ENCODE results near the gene RNF26. TPM values are rescaled to one million over a fixed set of nuclear protein-coding genes. Genes with fewer than 3 reads are reported as not detected.
A peak's percentile ranks its signal among the peaks of the same experiment; 100 is the strongest.

RNF26 gene
- total and polyA plus RNA-seq, 2 donors from 2014 or later = 18.2 to 23.5 TPM

DNA sequence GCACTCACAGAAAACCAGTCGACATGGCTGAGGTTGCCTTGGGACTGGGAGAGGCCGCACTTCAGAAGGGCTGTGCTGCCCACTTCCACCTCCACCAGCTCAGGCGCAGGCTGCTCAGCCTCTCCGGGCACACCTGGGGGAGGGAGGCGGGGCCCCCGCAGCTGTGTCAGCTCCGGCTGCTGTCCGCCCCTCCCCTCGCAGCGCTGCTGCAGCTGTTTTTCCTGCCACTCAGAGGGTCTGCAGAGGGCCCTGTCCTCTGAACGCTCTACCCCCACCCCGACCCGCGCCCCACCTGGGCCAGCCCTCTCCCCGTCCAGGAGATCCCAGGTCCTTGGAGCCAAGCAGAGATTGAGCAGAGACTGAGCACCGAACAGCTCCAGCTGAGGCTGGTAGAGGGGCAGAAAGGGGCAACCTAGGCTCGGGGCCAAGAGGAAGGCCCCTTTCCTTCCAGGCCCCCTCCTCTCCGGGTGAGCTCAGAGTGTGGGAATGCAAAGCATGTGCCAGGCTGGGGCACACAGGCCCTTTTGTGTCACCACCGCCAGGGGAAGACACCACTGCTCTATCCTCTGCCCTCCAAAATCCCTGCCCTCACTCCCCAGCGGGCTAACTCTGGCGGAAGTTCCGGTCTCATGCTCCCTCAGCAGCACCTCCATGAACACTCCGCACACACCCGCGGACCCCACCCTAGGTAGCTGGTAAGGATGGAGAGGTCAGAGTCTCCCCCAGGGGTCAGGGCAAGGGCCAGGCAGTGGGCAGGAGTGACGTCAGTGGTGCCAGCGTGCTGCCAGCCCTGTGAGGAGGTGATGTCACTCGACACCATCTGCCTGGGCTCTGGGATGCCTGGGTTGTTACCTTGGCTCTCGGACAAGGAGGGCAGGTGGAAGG is 19.0 kb upstream of the RNF26 start:
- Histone ChIP-seq H3K27me3 (ENCODE audit: control insufficient read depth, insufficient read depth, low read length) (no peaks in the 10 kb centered on the region), H3K27ac (ENCODE audit: low read depth in 2 of 2, low read length in 2 of 2) (peak overlapping the region; percentile 43 to 71), H3K4me3 (ENCODE audit: low read length in 3 of 3) (peak overlapping the region; percentile 10 to 57 (median 30)), H3K36me3 (ENCODE audit: control insufficient read depth in 2 of 3, insufficient read depth in 3 of 3, low read length in 3 of 3) (no peaks in the 10 kb centered on the region), H3K4me1 (ENCODE audit: control insufficient read depth in 2 of 3, insufficient read depth in 2 of 3, low read depth in 1 of 3, low read length in 3 of 3) (peaks cover 0 to 20% (median 9%) of the 10 kb centered on the region in 3 donors), H3K9me3 (ENCODE audit: control insufficient read depth in 2 of 3, insufficient read depth in 1 of 3, low read length in 3 of 3) (no peaks in the 10 kb centered on the region), H3K9ac (ENCODE audit: low read length in 3 of 3) (peak overlapping the region in 1 of 3 donors; percentile 58)
- intact Hi-C loops (cut with DNase I) = no loop called here
- FAIRE-seq (no peak), DNase-seq (peak in 4 of 5 donors; percentile 62 to 81 (median 74))
- TF ChIP-seq, protein P1, sequence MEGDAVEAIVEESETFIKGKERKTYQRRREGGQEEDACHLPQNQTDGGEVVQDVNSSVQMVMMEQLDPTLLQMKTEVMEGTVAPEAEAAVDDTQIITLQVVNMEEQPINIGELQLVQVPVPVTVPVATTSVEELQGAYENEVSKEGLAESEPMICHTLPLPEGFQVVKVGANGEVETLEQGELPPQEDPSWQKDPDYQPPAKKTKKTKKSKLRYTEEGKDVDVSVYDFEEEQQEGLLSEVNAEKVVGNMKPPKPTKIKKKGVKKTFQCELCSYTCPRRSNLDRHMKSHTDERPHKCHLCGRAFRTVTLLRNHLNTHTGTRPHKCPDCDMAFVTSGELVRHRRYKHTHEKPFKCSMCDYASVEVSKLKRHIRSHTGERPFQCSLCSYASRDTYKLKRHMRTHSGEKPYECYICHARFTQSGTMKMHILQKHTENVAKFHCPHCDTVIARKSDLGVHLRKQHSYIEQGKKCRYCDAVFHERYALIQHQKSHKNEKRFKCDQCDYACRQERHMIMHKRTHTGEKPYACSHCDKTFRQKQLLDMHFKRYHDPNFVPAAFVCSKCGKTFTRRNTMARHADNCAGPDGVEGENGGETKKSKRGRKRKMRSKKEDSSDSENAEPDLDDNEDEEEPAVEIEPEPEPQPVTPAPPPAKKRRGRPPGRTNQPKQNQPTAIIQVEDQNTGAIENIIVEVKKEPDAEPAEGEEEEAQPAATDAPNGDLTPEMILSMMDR (IDR thresholded peaks at IDR 0.05; ENCODE audit: borderline replicate concordance, extremely low read depth, insufficient read depth) = no peak

DNA sequence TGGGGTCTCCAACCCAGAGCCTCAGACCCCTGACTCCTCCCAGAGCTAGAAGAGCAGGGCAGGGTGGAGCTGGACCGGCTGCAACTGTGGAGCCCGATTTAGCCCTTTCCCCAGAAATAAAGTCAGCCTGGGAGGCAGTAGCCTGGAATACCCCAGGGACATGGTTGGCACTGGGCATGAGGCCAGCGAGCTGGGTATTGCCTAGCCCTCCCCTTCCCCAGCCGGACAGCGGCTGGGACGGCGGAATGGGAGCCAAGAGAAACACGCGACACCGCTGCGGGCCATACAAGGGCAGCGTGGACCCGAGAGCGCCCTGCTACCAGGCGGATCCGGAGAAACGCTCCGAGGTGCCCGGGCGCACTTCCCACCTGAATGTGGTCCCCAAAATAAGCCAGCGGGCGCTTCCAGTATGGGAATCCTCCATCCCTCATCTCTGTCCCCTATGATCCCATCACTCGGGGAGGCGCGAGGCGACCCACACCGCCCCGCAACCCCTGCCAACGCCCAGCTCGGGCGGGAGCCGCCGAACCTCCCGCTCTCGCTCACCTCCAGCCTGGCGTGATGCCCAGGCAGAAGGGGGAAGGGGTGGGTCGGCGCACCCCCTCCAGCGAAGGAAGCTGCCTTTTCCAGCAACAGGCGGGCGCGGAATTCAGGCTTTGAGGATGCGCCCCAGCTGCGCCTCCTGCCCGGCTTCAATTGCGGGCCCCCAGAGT is 18.2 kb upstream of the RNF26 start:
- H3K4me1 ChIP-seq (ENCODE audit: control insufficient read depth in 2 of 3, insufficient read depth in 2 of 3, low read depth in 1 of 3, low read length in 3 of 3) = peaks cover 0 to 24% (median 9%) of the 10 kb centered on the region in 3 donors
- FAIRE-seq = no peak
- intact Hi-C loops (cut with DNase I) = no loop called here

DNA sequence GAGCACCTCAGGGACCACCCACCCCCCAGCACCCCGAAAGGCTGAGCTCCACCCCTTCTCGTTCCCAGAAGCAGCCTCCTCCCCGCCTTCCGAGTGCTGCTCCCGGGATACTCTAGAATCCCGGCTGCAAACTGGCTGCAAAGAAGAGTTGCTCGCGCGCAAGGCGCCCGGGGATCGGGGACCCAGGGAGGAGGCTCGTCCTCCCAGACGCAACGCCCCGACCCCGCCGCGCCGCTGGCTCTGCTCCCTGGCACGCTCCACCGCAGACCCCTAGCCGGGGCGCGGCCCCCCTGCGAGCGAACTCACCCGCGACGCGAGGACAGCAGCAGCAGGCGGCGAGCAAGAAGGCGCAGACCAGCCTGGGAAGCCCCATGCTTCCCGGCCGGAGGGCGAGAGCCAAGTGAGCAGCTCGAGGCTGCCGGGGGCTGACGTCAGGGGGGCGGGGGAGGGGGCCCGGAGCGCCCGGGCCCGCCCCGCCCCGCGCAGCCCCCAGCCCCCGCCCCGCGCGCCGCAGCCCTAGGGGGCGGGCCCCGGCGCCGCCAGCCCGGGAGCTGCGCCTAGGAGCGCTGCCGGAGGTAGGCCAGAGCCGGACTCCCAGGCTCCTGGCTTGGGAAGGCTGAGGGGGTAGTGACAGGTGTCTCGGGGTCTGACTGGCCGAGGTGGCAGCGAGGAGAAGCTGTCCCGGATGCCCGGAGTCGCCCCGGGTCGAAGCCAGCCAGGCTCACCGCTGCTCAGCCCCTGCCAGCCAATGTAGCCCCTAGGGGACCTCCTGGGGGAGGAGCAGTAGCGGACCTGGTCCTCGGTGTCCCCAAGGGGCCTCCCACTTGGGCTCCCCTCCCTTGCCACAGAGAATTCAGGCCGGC is 17.4 kb upstream of the RNF26 start, which contains the start of gene MCAM:
Gene MCAM, minus strand, starts transcription at position 402 of the 863 bp plus-strand sequence. Its CDS starts 29 bp downstream, at position 373.
- DNase-seq (peak; percentile 67 to 88 (median 84)), FAIRE-seq (no peak)
- Histone ChIP-seq H3K36me3 (ENCODE audit: control insufficient read depth in 2 of 3, insufficient read depth in 3 of 3, low read length in 3 of 3) (no peaks in the 10 kb centered on the region), H3K4me1 (ENCODE audit: control insufficient read depth in 2 of 3, insufficient read depth in 2 of 3, low read depth in 1 of 3, low read length in 3 of 3) (peaks cover 0 to 28% (median 9%) of the 10 kb centered on the region in 3 donors), H3K9ac (ENCODE audit: low read length in 3 of 3) (peak within 1 kb of the TSS in 1 of 3 donors; percentile 58), H3K27ac (ENCODE audit: low read depth in 2 of 2, low read length in 2 of 2) (peak within 1 kb of the TSS; percentile 41 to 71), H3K27me3 (ENCODE audit: control insufficient read depth, insufficient read depth, low read length) (no peaks in the 10 kb centered on the region), H3K4me3 (ENCODE audit: low read length in 3 of 3) (peak within 1 kb of the TSS in 2 of 3 donors; percentile 33 to 57), H3K9me3 (ENCODE audit: control insufficient read depth in 2 of 3, insufficient read depth in 1 of 3, low read length in 3 of 3) (no peaks in the 10 kb centered on the region)
- intact Hi-C loops (cut with DNase I) = no loop called here
- TF ChIP-seq, protein P1 (IDR thresholded peaks at IDR 0.05; ENCODE audit: borderline replicate concordance, extremely low read depth, insufficient read depth) = no peak

More for the DNA sequence above, 18.2 kb upstream of the RNF26 start:
- peak overlapping the region; percentile 41 to 71 for H3K27ac ChIP-seq (ENCODE audit: low read depth in 2 of 2, low read length in 2 of 2)
- H3K9me3 ChIP-seq (ENCODE audit: control insufficient read depth in 2 of 3, insufficient read depth in 1 of 3, low read length in 3 of 3) = no peaks in the 10 kb centered on the region
- peak overlapping the region; percentile 10 to 57 (median 30) for H3K4me3 ChIP-seq (ENCODE audit: low read length in 3 of 3)
- TF ChIP-seq, protein P1 (IDR thresholded peaks at IDR 0.05; ENCODE audit: borderline replicate concordance, extremely low read depth, insufficient read depth) = no peak
- no peaks in the 10 kb centered on the region for H3K36me3 ChIP-seq (ENCODE audit: control insufficient read depth in 2 of 3, insufficient read depth in 3 of 3, low read length in 3 of 3)
- peak overlapping the region in 1 of 3 donors; percentile 58 for H3K9ac ChIP-seq (ENCODE audit: low read length in 3 of 3)
- no peaks in the 10 kb centered on the region for H3K27me3 ChIP-seq (ENCODE audit: control insufficient read depth, insufficient read depth, low read length)
- peak in 4 of 5 donors; percentile 52 to 88 (median 73) for DNase-seq
